HEK293T (cell line): ENCODE results near the gene SERPINB6.

ENCODE experiments used
- ARNT ChIP-seq: fragments of 450-650 bp; IDR thresholded peaks from 2 replicates; pipeline ENCODE4 v1.6.1; 2017; ENCODE audit warnings: mild to moderate bottlenecking
- LEF1 ChIP-seq: fragments of 450-650 bp; IDR thresholded peaks from 2 replicates; pipeline ENCODE4 v1.6.1; 2017; ENCODE audit warnings: mild to moderate bottlenecking, borderline replicate concordance

GRCh38 chr6:3009930-3010329 lies 38.6 kb upstream of the SERPINB6 start:
- TF ChIP-seq LEF1 = no peak
- TF ChIP-seq ARNT = no peak
